Parathyroid adenoma (tissue), 2 donors: ENCODE data around the gene DIP2C.
"Not testable (repeated sequence)": the region's sequence is repeated elsewhere in the genome, so short reads cannot be mapped to it uniquely, and the experiment has no call there.

Experiments
- H2AFZ ChIP-seq: fragments of 300-600 bp; sonication (generic); one replicate; pipeline ENCODE4 v1.7.0; 2017; ENCODE audit warnings: antibody characterized with exemption, mild to moderate bottlenecking
- H3K27ac ChIP-seq: fragments of 300-600 bp; sonication (generic); one replicate; pipeline ENCODE4 v1.7.0; 2017
- H3K27me3 ChIP-seq: fragments of 300-600 bp; sonication (generic); one replicate; pipeline ENCODE4 v1.7.0; 2017; ENCODE audit warnings: low read length; ENCODE audit not compliant: control insufficient read depth, insufficient read depth
- H3K36me3 ChIP-seq: fragments of 300-600 bp; sonication (generic); one replicate; pipeline ENCODE4 v1.7.0; 2017; ENCODE audit warnings: low read length; ENCODE audit not compliant: control insufficient read depth, insufficient read depth
- H3K4me1 ChIP-seq: fragments of 300-600 bp; sonication (generic); one replicate; pipeline ENCODE4 v1.7.0; 2017; ENCODE audit warnings: control low read depth
- H3K4me2 ChIP-seq: fragments of 300-600 bp; sonication (generic); one replicate; pipeline ENCODE4 v1.7.0; 2017; ENCODE audit warnings: low read length
- H3K4me3 ChIP-seq: fragments of 300-600 bp; sonication (generic); one replicate; pipeline ENCODE4 v1.7.0; 2017; ENCODE audit warnings: low read depth, low read length
- H3K79me2 ChIP-seq: fragments of 300-600 bp; sonication (generic); one replicate; pipeline ENCODE4 v1.7.0; 2017; ENCODE audit warnings: control low read depth
- H3K9ac ChIP-seq: fragments of 300-600 bp; sonication (generic); one replicate; pipeline ENCODE4 v1.7.0; 2017; ENCODE audit warnings: mild to moderate bottlenecking
- H3K9me3 ChIP-seq: fragments of 300-600 bp; sonication (generic); one replicate; pipeline ENCODE4 v1.7.0; 2017; ENCODE audit warnings: low read length; ENCODE audit not compliant: control insufficient read depth
- TF ChIP-seq, protein P1 (sequence below): fragments of 300-600 bp; sonication (generic); IDR thresholded peaks from one replicate; pipeline ENCODE4 v1.7.0; 2017; ENCODE audit warnings: antibody characterized with exemption, mild to moderate bottlenecking
- donor health status: primary hyperparathyroidism.

DIP2C gene

GRCh38 chr10:436013-436697, 253.3 kb downstream of the DIP2C start:
- H3K4me2 ChIP-seq = no peak overlapping the region
- TF ChIP-seq, protein P1, sequence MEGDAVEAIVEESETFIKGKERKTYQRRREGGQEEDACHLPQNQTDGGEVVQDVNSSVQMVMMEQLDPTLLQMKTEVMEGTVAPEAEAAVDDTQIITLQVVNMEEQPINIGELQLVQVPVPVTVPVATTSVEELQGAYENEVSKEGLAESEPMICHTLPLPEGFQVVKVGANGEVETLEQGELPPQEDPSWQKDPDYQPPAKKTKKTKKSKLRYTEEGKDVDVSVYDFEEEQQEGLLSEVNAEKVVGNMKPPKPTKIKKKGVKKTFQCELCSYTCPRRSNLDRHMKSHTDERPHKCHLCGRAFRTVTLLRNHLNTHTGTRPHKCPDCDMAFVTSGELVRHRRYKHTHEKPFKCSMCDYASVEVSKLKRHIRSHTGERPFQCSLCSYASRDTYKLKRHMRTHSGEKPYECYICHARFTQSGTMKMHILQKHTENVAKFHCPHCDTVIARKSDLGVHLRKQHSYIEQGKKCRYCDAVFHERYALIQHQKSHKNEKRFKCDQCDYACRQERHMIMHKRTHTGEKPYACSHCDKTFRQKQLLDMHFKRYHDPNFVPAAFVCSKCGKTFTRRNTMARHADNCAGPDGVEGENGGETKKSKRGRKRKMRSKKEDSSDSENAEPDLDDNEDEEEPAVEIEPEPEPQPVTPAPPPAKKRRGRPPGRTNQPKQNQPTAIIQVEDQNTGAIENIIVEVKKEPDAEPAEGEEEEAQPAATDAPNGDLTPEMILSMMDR = no peak
- no peak overlapping the region for H3K27ac ChIP-seq
- no peaks in the 10 kb centered on the region for H3K36me3 ChIP-seq
- no peaks in the 10 kb centered on the region for H3K79me2 ChIP-seq
- H2AFZ ChIP-seq = no peak overlapping the region
- no peak overlapping the region for H3K9ac ChIP-seq
- no peaks in the 10 kb centered on the region for H3K9me3 ChIP-seq
- no peaks in the 10 kb centered on the region for H3K27me3 ChIP-seq
- no peaks in the 10 kb centered on the region for H3K4me1 ChIP-seq
- no peak overlapping the region for H3K4me3 ChIP-seq

GRCh38 chr10:435397-435796, 254.1 kb downstream of the DIP2C start:
- TF ChIP-seq, protein P1 = no peak
- Histone ChIP-seq H3K79me2 (no peaks in the 10 kb centered on the region), H2AFZ (no peak overlapping the region), H3K4me2 (no peak overlapping the region), H3K4me1 (no peaks in the 10 kb centered on the region), H3K4me3 (no peak overlapping the region), H3K27ac (no peak overlapping the region), H3K9ac (no peak overlapping the region), H3K27me3 (no peaks in the 10 kb centered on the region), H3K9me3 (no peaks in the 10 kb centered on the region), H3K36me3 (no peaks in the 10 kb centered on the region)

DNA sequence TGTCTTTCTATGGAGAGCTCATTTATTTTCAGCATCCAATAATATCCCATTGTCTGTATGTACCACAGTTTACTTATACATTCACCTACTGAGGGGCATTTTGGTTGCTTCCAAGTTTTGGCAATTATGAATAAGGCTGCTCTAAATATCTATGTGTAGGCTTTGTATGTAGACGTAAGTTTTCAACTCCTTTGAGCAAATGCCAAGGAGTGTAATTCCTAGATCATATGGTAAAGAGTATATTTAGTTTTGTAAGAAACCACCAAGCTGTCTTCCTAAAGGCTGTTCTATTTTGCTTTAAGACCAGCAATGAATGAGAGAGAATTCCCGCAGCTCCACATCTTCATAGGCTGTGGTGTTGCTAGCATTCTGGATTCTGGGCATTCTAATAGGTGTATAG, 259.8 kb downstream of the DIP2C start:
- H3K4me2 ChIP-seq = no peak overlapping the region
- no peaks in the 10 kb centered on the region for H3K36me3 ChIP-seq
- H3K9ac ChIP-seq = no peak overlapping the region
- H3K4me1 ChIP-seq = no peaks in the 10 kb centered on the region
- H3K9me3 ChIP-seq = no peaks in the 10 kb centered on the region
- no peak overlapping the region for H3K27ac ChIP-seq
- no peak overlapping the region for H2AFZ ChIP-seq
- H3K4me3 ChIP-seq = no peak overlapping the region
- no peaks in the 10 kb centered on the region for H3K27me3 ChIP-seq
- TF ChIP-seq, protein P1 = no peak
- no peaks in the 10 kb centered on the region for H3K79me2 ChIP-seq

GRCh38 chr10:427761-428519, 261.5 kb downstream of the DIP2C start:
- Histone ChIP-seq H3K27me3 (no peaks in the 10 kb centered on the region), H3K79me2 (no peaks in the 10 kb centered on the region), H3K9ac (no peak overlapping the region), H3K9me3 (no peaks in the 10 kb centered on the region), H3K4me1 (no peaks in the 10 kb centered on the region), H2AFZ (no peak overlapping the region), H3K4me3 (no peak overlapping the region), H3K36me3 (no peaks in the 10 kb centered on the region), H3K4me2 (no peak overlapping the region), H3K27ac (no peak overlapping the region)
- TF ChIP-seq, protein P1 = no peak

- not testable (repeated sequence) for H3K4me3 ChIP-seq, H3K9me3 ChIP-seq, H3K36me3 ChIP-seq, H3K27me3 ChIP-seq, H3K4me1 ChIP-seq, H3K9ac ChIP-seq, H2AFZ ChIP-seq, H3K4me2 ChIP-seq, H3K27ac ChIP-seq, H3K79me2 ChIP-seq
Observed at GRCh38 chr10:425365-425764, 264.1 kb downstream of the DIP2C start.

DNA sequence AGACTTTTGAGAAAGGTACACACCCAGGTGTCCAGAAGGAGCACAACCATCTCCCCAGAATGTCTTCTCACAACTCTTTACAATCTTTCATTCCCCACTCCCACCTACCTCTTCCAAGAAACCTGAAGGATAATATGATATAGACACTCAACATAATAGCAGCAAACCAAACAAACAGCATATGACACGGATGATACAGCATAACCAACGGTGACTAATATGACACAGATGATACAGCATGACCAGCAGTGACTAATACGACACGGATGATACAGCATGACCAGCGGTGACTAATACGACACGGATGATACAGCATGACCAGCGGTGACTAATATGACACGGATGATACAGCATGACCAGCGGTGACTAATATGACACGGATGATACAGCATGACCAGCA, 264.7 kb downstream of the DIP2C start:
- H3K4me2 ChIP-seq, H3K36me3 ChIP-seq, H3K27ac ChIP-seq, H3K79me2 ChIP-seq, H3K4me1 ChIP-seq, H2AFZ ChIP-seq, H3K9me3 ChIP-seq, H3K27me3 ChIP-seq, H3K4me3 ChIP-seq, H3K9ac ChIP-seq: not testable (repeated sequence)
